HepG2 (cell line): Measurements from ENCODE around the gene APOC3. TPM values are rescaled to one million over a fixed set of nuclear protein-coding genes. Genes with fewer than 3 reads are reported as not detected.

Experiments
- BHLHE40 ChIP-seq: IDR thresholded peaks from 2 replicates; pipeline ENCODE4 v1.6.1; 2011; ENCODE audit warnings: low read length, improper control_type of control experiment
- CTCF ChIP-seq: sonication (generic); formaldehyde crosslinking; IDR thresholded peaks from 2 replicates; pipeline ENCODE4 v1.5.0; 2020; ENCODE audit warnings: mild to moderate bottlenecking, missing genetic modification reagents, moderate library complexity
- JUND ChIP-seq: sonication (generic); formaldehyde crosslinking; IDR thresholded peaks from 2 replicates; pipeline ENCODE4 v1.8.0; 2022; ENCODE audit warnings: mild to moderate bottlenecking, missing genetic modification reagents
- MXI1 ChIP-seq: IDR thresholded peaks from 3 replicates; pipeline ENCODE4 v1.6.1; 2012; ENCODE audit warnings: low read depth, low read length, inconsistent platforms, borderline replicate concordance
- NFYC ChIP-seq: IDR thresholded peaks from 2 replicates; pipeline ENCODE4 v1.6.1; 2016; ENCODE audit warnings: missing genetic modification reagents, missing compliant biosample characterization
- PITX1 ChIP-seq: sonication (generic); formaldehyde crosslinking; IDR thresholded peaks from 2 replicates; pipeline ENCODE4 v1.5.1; 2020; ENCODE audit warnings: mild to moderate bottlenecking, missing genetic modification reagents
- RAD21 ChIP-seq: fragments of 450-650 bp; formaldehyde crosslinking; IDR thresholded peaks from 2 replicates; pipeline ENCODE4 v1.5.0; 2020; ENCODE audit warnings: mild to moderate bottlenecking
- RFXAP ChIP-seq: sonication (generic); formaldehyde crosslinking; IDR thresholded peaks from 2 replicates; pipeline ENCODE4 v1.4.0; 2020; ENCODE audit warnings: missing genetic modification reagents, borderline replicate concordance
- SAP130 ChIP-seq: IDR thresholded peaks from 2 replicates; pipeline ENCODE4 v1.6.1; 2016; ENCODE audit warnings: low read depth
- ZBTB4 ChIP-seq: sonication (generic); formaldehyde crosslinking; IDR thresholded peaks from 2 replicates; pipeline ENCODE4 v1.4.0; 2020; ENCODE audit warnings: missing genetic modification reagents, mild to moderate bottlenecking, borderline replicate concordance
- ZBTB7A ChIP-seq: sonication (generic); formaldehyde crosslinking; IDR thresholded peaks from 2 replicates; pipeline ENCODE4 v1.8.0; 2022; ENCODE audit warnings: mild to moderate bottlenecking, missing genetic modification reagents
- ZC3H4 ChIP-seq: sonication (generic); formaldehyde crosslinking; IDR thresholded peaks from 2 replicates; pipeline ENCODE4 v1.4.0; 2020; ENCODE audit warnings: missing genetic modification reagents, borderline replicate concordance
- ZNF207 ChIP-seq: fragments of 450-650 bp; IDR thresholded peaks from 2 replicates; pipeline ENCODE4 v1.6.1; 2016; ENCODE audit warnings: antibody characterized with exemption, borderline replicate concordance
- ZNF263 ChIP-seq: sonication (generic); formaldehyde crosslinking; IDR thresholded peaks from 2 replicates; pipeline ENCODE4 v1.4.0; 2020; ENCODE audit warnings: missing genetic modification reagents
- polyA plus RNA-seq, 8 experiments: library from polyadenylated mRNA; depleted of rRNA in 3 of 8; stranded (reverse) in 7 of 8; unstranded in 1 of 8; fragments of >200 nt; fragmentation: Illumina TruSeq in 4 of 8; extraction: Trizol in 4 of 8; gene quantifications; 2 replicates each; pipeline versions ENCODE4 v1.2.1 to v1.2.3, GENCODE V29; 2011 to 2016; ENCODE audit warnings: low read depth in 4 of 8, missing spikeins in 1 of 8, mixed read lengths in 1 of 8; ENCODE audit not compliant: insufficient read depth in 1 of 8
- total RNA-seq, 5 experiments: library from RNA; depleted of rRNA; stranded (reverse); fragments of >200 nt; fragmentation: Illumina TruSeq; extraction: Trizol; gene quantifications; 2 replicates each; pipeline ENCODE4 v1.2.3, GENCODE V29; 2016; ENCODE audit warnings: low read depth in 1 of 5
- TF ChIP-seq, protein P1 (sequence below): IDR thresholded peaks from 2 replicates; pipeline ENCODE4 v1.4.0; 2020; ENCODE audit warnings: mild to moderate bottlenecking, missing genetic modification reagents
- TF ChIP-seq, protein P2 (sequence below): sonication (generic); formaldehyde crosslinking; IDR thresholded peaks from 2 replicates; pipeline ENCODE4 v1.9.0; 2022; ENCODE audit warnings: missing genetic modification reagents, mild to moderate bottlenecking, borderline replicate concordance

The APOC3 gene
- total and polyA plus RNA-seq, 2 of the 13 experiments (the other 11 are each of a cell fraction or from before 2014, with no cell fraction given) = 314 to 687 TPM

GRCh38 chr11:116825434-116825833, 4.3 kb upstream of the APOC3 start (continued):
- TF ChIP-seq ZBTB4 (CRISPR knock-in tag) = 0 out of 2 replicates have a peak, but pooled peaks have one; percentile 17
- peak; percentile 79; the same call in 1 of the 3 replicates for TF ChIP-seq MXI1
- TF ChIP-seq RAD21 = peak; percentile 61; the same call in 1 of the 2 replicates
- peak; percentile 29; the same call in 1 of the 2 replicates for TF ChIP-seq ZBTB7A (CRISPR knock-in tag)
- peak; percentile 53; the same call in 1 of the 2 replicates for TF ChIP-seq SAP130 (CRISPR knock-in tag)
- TF ChIP-seq ZNF263 (CRISPR knock-in tag) = 0 out of 2 replicates have a peak, but pooled peaks have one; percentile 0
- TF ChIP-seq RFXAP (CRISPR knock-in tag) = peak; percentile 92
- peak; percentile 64 for TF ChIP-seq NFYC (CRISPR knock-in tag)
- TF ChIP-seq PITX1 = peak; percentile 28; the same call in 1 of the 2 replicates
- TF ChIP-seq BHLHE40 = 0 out of 2 replicates have a peak, but pooled peaks have one; percentile 17
- peak; percentile 45; the same call in 1 of the 2 replicates for TF ChIP-seq JUND
- TF ChIP-seq, protein P1, sequence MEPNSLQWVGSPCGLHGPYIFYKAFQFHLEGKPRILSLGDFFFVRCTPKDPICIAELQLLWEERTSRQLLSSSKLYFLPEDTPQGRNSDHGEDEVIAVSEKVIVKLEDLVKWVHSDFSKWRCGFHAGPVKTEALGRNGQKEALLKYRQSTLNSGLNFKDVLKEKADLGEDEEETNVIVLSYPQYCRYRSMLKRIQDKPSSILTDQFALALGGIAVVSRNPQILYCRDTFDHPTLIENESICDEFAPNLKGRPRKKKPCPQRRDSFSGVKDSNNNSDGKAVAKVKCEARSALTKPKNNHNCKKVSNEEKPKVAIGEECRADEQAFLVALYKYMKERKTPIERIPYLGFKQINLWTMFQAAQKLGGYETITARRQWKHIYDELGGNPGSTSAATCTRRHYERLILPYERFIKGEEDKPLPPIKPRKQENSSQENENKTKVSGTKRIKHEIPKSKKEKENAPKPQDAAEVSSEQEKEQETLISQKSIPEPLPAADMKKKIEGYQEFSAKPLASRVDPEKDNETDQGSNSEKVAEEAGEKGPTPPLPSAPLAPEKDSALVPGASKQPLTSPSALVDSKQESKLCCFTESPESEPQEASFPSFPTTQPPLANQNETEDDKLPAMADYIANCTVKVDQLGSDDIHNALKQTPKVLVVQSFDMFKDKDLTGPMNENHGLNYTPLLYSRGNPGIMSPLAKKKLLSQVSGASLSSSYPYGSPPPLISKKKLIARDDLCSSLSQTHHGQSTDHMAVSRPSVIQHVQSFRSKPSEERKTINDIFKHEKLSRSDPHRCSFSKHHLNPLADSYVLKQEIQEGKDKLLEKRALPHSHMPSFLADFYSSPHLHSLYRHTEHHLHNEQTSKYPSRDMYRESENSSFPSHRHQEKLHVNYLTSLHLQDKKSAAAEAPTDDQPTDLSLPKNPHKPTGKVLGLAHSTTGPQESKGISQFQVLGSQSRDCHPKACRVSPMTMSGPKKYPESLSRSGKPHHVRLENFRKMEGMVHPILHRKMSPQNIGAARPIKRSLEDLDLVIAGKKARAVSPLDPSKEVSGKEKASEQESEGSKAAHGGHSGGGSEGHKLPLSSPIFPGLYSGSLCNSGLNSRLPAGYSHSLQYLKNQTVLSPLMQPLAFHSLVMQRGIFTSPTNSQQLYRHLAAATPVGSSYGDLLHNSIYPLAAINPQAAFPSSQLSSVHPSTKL (CRISPR knock-in tag) = 0 out of 2 replicates have a peak, but pooled peaks have one; percentile 11
- TF ChIP-seq, protein P2, sequence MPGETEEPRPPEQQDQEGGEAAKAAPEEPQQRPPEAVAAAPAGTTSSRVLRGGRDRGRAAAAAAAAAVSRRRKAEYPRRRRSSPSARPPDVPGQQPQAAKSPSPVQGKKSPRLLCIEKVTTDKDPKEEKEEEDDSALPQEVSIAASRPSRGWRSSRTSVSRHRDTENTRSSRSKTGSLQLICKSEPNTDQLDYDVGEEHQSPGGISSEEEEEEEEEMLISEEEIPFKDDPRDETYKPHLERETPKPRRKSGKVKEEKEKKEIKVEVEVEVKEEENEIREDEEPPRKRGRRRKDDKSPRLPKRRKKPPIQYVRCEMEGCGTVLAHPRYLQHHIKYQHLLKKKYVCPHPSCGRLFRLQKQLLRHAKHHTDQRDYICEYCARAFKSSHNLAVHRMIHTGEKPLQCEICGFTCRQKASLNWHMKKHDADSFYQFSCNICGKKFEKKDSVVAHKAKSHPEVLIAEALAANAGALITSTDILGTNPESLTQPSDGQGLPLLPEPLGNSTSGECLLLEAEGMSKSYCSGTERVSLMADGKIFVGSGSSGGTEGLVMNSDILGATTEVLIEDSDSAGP = 0 out of 2 replicates have a peak, but pooled peaks have one; percentile 3
- peak; percentile 72 for TF ChIP-seq CTCF (CRISPR knock-in tag)
- TF ChIP-seq ZC3H4 (CRISPR knock-in tag) = no peak
- TF ChIP-seq ZNF207 = no peak
